Measurements from ENCODE around the gene TBX20. TPM values are rescaled to one million over a fixed set of nuclear protein-coding genes. Genes with fewer than 3 reads are reported as not detected.

Gene TBX20
- 0.99 and 4.3 TPM in 2 replicates for total RNA-seq

GRCh38 chr7:35253710-35254495 lies at the start of gene TBX20:
Gene TBX20, minus strand, starts transcription at chr7:35254100. Its CDS starts 480 bp downstream, at chr7:35253620.

Other genes with a start within 250 kb of the TBX20 start
- gene DPY19L1, start 216.6 kb downstream of the TBX20 start, total RNA-seq = 46.4 and 49.2 TPM in 2 replicates